ENCODE measurements around the gene IGF1R. TPM values are rescaled to one million over a fixed set of nuclear protein-coding genes. Genes with fewer than 3 reads are reported as not detected.

The IGF1R gene
- total and polyA plus RNA-seq, 2 donors (not counting 3 experiments of a cell fraction or from before 2014, with no cell fraction given): 16.1 to 59.1 TPM

DNA sequence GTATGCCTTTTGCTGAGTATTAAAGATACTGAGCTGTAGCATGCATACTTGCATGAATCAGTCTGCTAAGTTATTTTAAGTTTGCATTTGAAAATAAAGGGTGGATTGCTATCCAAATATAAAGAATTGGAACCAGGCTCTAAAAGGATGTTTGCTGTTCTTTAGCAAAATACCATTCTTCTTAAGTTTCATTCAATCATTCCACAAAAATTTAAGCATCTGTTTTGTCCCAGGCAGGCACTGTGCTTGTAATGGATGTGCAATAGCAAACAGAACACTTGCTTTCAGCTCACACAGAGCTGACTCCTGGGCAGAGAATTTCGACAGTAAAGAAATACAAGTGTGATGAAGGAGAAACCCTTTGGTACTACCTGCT is 208.2 kb downstream of the IGF1R start:
- no peak for FAIRE-seq
- Histone ChIP-seq H3K36me3 (ENCODE audit: control insufficient read depth in 2 of 2, extremely low read depth in 1 of 2, insufficient read depth in 2 of 2, low read length in 2 of 2) (no peaks in the 10 kb centered on the region), H2AFZ (ENCODE audit: low read depth, low read length) (no peak overlapping the region), H4K20me1 (replicated peaks; ENCODE audit: control insufficient read depth, extremely low read depth, insufficient read depth, low read length) (no peaks in the 10 kb centered on the region), H3K4me3 (replicated peaks in 1 of 3; ENCODE audit: insufficient read depth in 1 of 3, low read depth in 1 of 3, low read length in 3 of 3) (no peak overlapping the region), H3K27me3 (ENCODE audit: control insufficient read depth in 2 of 2, insufficient read depth in 2 of 2, low read length in 2 of 2) (no peaks in the 10 kb centered on the region), H3K4me2 (ENCODE audit: insufficient read depth, low read length) (no peak overlapping the region), H3K9ac (replicated peaks; ENCODE audit: extremely low read depth, insufficient read depth, low read length) (no peak overlapping the region), H3K79me2 (ENCODE audit: control insufficient read depth, insufficient read depth, low read length) (peaks cover 8% of the 10 kb centered on the region), H3K27ac (ENCODE audit: insufficient read depth, low read depth, low read length) (no peak overlapping the region), H3K4me1 (ENCODE audit: control insufficient read depth, extremely low read depth, insufficient read depth, low read length) (peaks cover 19% of the 10 kb centered on the region), H3K9me1 (replicated peaks; ENCODE audit: control insufficient read depth, extremely low read depth, insufficient read depth, low read length) (no peaks in the 10 kb centered on the region), H3K9me3 (replicated peaks; ENCODE audit: control insufficient read depth, insufficient read depth, low read length) (no peaks in the 10 kb centered on the region)
- DNase-seq (ENCODE audit: low read depth, low spot score): no peak
- intact Hi-C loops (cut with micrococcal nuclease): no loop called here
- no peak for TF ChIP-seq POLR2A (IDR thresholded peaks at IDR 0.05; ENCODE audit: low read depth, low read length)
- TF ChIP-seq FOS (IDR thresholded peaks at IDR 0.05; ENCODE audit: borderline replicate concordance, insufficient read depth, low read length): no peak
- TF ChIP-seq, protein P1, sequence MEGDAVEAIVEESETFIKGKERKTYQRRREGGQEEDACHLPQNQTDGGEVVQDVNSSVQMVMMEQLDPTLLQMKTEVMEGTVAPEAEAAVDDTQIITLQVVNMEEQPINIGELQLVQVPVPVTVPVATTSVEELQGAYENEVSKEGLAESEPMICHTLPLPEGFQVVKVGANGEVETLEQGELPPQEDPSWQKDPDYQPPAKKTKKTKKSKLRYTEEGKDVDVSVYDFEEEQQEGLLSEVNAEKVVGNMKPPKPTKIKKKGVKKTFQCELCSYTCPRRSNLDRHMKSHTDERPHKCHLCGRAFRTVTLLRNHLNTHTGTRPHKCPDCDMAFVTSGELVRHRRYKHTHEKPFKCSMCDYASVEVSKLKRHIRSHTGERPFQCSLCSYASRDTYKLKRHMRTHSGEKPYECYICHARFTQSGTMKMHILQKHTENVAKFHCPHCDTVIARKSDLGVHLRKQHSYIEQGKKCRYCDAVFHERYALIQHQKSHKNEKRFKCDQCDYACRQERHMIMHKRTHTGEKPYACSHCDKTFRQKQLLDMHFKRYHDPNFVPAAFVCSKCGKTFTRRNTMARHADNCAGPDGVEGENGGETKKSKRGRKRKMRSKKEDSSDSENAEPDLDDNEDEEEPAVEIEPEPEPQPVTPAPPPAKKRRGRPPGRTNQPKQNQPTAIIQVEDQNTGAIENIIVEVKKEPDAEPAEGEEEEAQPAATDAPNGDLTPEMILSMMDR (IDR thresholded peaks at IDR 0.05; ENCODE audit: extremely low read depth in 1 of 2, insufficient read depth in 1 of 2, low read depth in 1 of 2, low read length in 2 of 2): no peak
- TF ChIP-seq MYC (IDR thresholded peaks at IDR 0.05; ENCODE audit: low read depth, low read length): no peak
- no peak for TF ChIP-seq EZH2 (IDR thresholded peaks at IDR 0.05; ENCODE audit: borderline replicate concordance, low read depth, low read length, severe bottlenecking)
- TF ChIP-seq MAX (IDR thresholded peaks at IDR 0.05; ENCODE audit: insufficient read depth, insufficient read length): no peak
- TF ChIP-seq GATA2 (IDR thresholded peaks at IDR 0.05; ENCODE audit: insufficient read depth, insufficient read length, low read depth, low read length): no peak
- TF ChIP-seq POLR2AphosphoS5 (IDR thresholded peaks at IDR 0.05; ENCODE audit: insufficient read depth, low read depth, low read length): no peak
- no peak for TF ChIP-seq JUN (IDR thresholded peaks at IDR 0.05; ENCODE audit: borderline replicate concordance, insufficient read depth, insufficient read length, low read depth)
- CTCF ChIA-PET: interaction anchor here (1.0 to 3.6 kb wide), 7 partner anchors 25 to 220 kb away, joined by 3 to 16 read pairs (median 4); no protein-coding TSS in a partner anchor
- POLR2A ChIA-PET: no interaction called here
- dilution Hi-C loops (cut with MboI; ENCODE audit: extremely low pct_ligation_motif_present, low sequenced_read_pairs): no loop called here
- BruUV-seq (replicated peaks): no TSS peak
